Liver (tissue), 2 donors: ENCODE measurements around the gene BUB3.

ENCODE experiments used
- CTCF ChIP-seq: fragments of 150-350 bp; IDR thresholded peaks from 2 replicates; pipeline ENCODE4 v1.5.1; 2017; ENCODE audit warnings: improper control_type of control experiment, low read depth, low read length; ENCODE audit not compliant: missing input control
- REST ChIP-seq: IDR thresholded peaks from 2 replicates; pipeline ENCODE4 v1.6.1; 2016; ENCODE audit warnings: antibody characterized with exemption, mild to moderate bottlenecking
- TF ChIP-seq, protein P1 (sequence below): IDR thresholded peaks from 2 replicates; pipeline ENCODE4 v1.6.1; 2016; ENCODE audit warnings: antibody characterized with exemption
- donor health status: healthy.

- TF ChIP-seq REST: no peak
- TF ChIP-seq, protein P1, sequence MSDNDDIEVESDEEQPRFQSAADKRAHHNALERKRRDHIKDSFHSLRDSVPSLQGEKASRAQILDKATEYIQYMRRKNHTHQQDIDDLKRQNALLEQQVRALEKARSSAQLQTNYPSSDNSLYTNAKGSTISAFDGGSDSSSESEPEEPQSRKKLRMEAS: no peak
- no peak for TF ChIP-seq CTCF
These were observed 4.5 kb downstream of the BUB3 start for GRCh38 chr10:123158682-123159081.
